Testis (tissue), 3 donors: ENCODE measurements around the gene SUPT3H. TPM values are rescaled to one million over a fixed set of nuclear protein-coding genes. Genes with fewer than 3 reads are reported as not detected.

ENCODE experiments used
- DNase-seq: peaks from one replicate; pipeline ENCODE4 v3.0.0-alpha.2; 2019
- H3K27ac ChIP-seq, 2 donors: fragments of 200-600 bp; sonication (generic); one replicate each; pipeline ENCODE4 v1.5.1; 2019
- H3K27me3 ChIP-seq: fragments of 200-600 bp; sonication (generic); one replicate; pipeline ENCODE4 v1.5.1; 2019
- H3K36me3 ChIP-seq: fragments of 200-600 bp; sonication (generic); one replicate; pipeline ENCODE4 v1.5.1; 2017; ENCODE audit warnings: low read depth; ENCODE audit errors: missing control alignments
- H3K4me1 ChIP-seq: fragments of 200-600 bp; sonication (generic); one replicate; pipeline ENCODE4 v1.5.1; 2019
- H3K4me3 ChIP-seq, 2 donors: fragments of 200-600 bp; sonication (generic); one replicate each; pipeline ENCODE4 v1.5.1; 2017 to 2019
- H3K9me3 ChIP-seq: fragments of 200-600 bp; sonication (generic); one replicate; pipeline ENCODE4 v1.5.1; 2017
- CTCF ChIP-seq, 3 experiments: fragments of 450-650 bp in 2 of 3; fragments of 200-600 bp in 1 of 3; sonication (generic) in 1 of 3; IDR thresholded peaks; one replicate each; pipeline ENCODE4 v1.5.1; 2016 to 2019; ENCODE audit warnings: antibody characterized with exemption in 3 of 3, mild to moderate bottlenecking in 2 of 3, moderate library complexity in 1 of 3
- POLR2A ChIP-seq: fragments of 450-650 bp; IDR thresholded peaks from one replicate; pipeline ENCODE4 v1.6.1; 2017; ENCODE audit warnings: antibody characterized with exemption, mild to moderate bottlenecking, moderate library complexity
- WGBS, 2 donors: methylation state at CpG; one replicate each; pipeline ENCODE4 v1.1.5; 2018; 5-methylcytosine and 5-hydroxymethylcytosine counted together
- intact Hi-C: fragments of 100-400 bp; cut with DNase I; formaldehyde crosslinking; loops from one replicate; pipeline ENCODE4 v1.15.1; 2023; ENCODE audit warnings: low total_unique reads
- polyA plus RNA-seq: library from polyadenylated mRNA; stranded (reverse); fragments of 350-450 nt; fragmentation: Illumina TruSeq; extraction: RNeasy Lipid Tissue Mini Kit (QIAGEN cat#74804); gene quantifications from one replicate; pipeline ENCODE4 v1.2.3, GENCODE V29; 2014; ENCODE audit warnings: low read depth, low replicate concordance; ENCODE audit not compliant: insufficient read depth
- total RNA-seq, 2 donors: library from RNA; depleted of rRNA; stranded (reverse); fragments of >200 nt; gene quantifications; one replicate each; pipeline ENCODE4 v1.2.3, GENCODE V29; 2016

SUPT3H gene
- total and polyA plus RNA-seq, 3 donors from 2014 or later: 29.4 to 35.9 (median 30.8) TPM

GRCh38 chr6:44983467-44984365 is 394.0 kb downstream of the SUPT3H start:
- no peaks in the 10 kb centered on the region for H3K4me1 ChIP-seq
- no peaks in the 10 kb centered on the region for H3K9me3 ChIP-seq
- no peaks in the 10 kb centered on the region for H3K27me3 ChIP-seq
- 93 to 94% methylated on average over 4 of the region's 4 CpGs for WGBS, 2 donors
- intact Hi-C loops: no loop called here
- no peak for DNase-seq
- no peaks in the 10 kb centered on the region for H3K36me3 ChIP-seq
- no peak overlapping the region for H3K27ac ChIP-seq
- H3K4me3 ChIP-seq: no peak overlapping the region
- TF ChIP-seq POLR2A (no peak), CTCF (IDR thresholded peaks at IDR 0.05) (no peak)

- 87 to 88% methylated on average over 4 of the region's 4 CpGs for WGBS, 2 donors
Observed at GRCh38 chr6:44980841-44981240, 396.9 kb downstream of the SUPT3H start.

GRCh38 chr6:44976677-44977641 is 400.8 kb downstream of the SUPT3H start:
- TF ChIP-seq POLR2A (no peak), CTCF (IDR thresholded peaks at IDR 0.05) (no peak)

More at GRCh38 chr6:44980841-44981240, 396.9 kb downstream of the SUPT3H start:
- H3K4me1 ChIP-seq: no peaks in the 10 kb centered on the region
- TF ChIP-seq POLR2A: no peak
- TF ChIP-seq CTCF (IDR thresholded peaks at IDR 0.05): no peak
- H3K4me3 ChIP-seq: no peak overlapping the region
- no peak for DNase-seq
- H3K9me3 ChIP-seq: no peaks in the 10 kb centered on the region
- no peaks in the 10 kb centered on the region for H3K27me3 ChIP-seq
- intact Hi-C loops: no loop called here
- H3K36me3 ChIP-seq: no peaks in the 10 kb centered on the region
- H3K27ac ChIP-seq: no peak overlapping the region

GRCh38 chr6:44974511-44974910 is 403.2 kb downstream of the SUPT3H start:
- Histone ChIP-seq H3K9me3 (no peaks in the 10 kb centered on the region), H3K4me1 (no peaks in the 10 kb centered on the region), H3K27ac (no peak overlapping the region), H3K27me3 (no peaks in the 10 kb centered on the region), H3K36me3 (no peaks in the 10 kb centered on the region), H3K4me3 (no peak overlapping the region)
- 36 to 42% methylated on average over 2 of the region's 2 CpGs for WGBS, 2 donors
- intact Hi-C loops: no loop called here
- no peak for DNase-seq
- TF ChIP-seq CTCF (IDR thresholded peaks at IDR 0.05) (no peak), POLR2A (no peak)

More at GRCh38 chr6:44976677-44977641, 400.8 kb downstream of the SUPT3H start:
- H3K27ac ChIP-seq: no peak overlapping the region
- no peaks in the 10 kb centered on the region for H3K4me1 ChIP-seq
- H3K9me3 ChIP-seq: no peaks in the 10 kb centered on the region
- no peaks in the 10 kb centered on the region for H3K36me3 ChIP-seq
- no peaks in the 10 kb centered on the region for H3K27me3 ChIP-seq
- intact Hi-C loops: no loop called here
- no peak for DNase-seq
- H3K4me3 ChIP-seq: no peak overlapping the region
